ENCODE data around the gene SLC25A43. TPM values are rescaled to one million over a fixed set of nuclear protein-coding genes. Genes with fewer than 3 reads are reported as not detected.

SLC25A43 gene
- total and polyA plus RNA-seq, 2 experiments from 2014 or later = 8.7 to 8.9 TPM

DNA sequence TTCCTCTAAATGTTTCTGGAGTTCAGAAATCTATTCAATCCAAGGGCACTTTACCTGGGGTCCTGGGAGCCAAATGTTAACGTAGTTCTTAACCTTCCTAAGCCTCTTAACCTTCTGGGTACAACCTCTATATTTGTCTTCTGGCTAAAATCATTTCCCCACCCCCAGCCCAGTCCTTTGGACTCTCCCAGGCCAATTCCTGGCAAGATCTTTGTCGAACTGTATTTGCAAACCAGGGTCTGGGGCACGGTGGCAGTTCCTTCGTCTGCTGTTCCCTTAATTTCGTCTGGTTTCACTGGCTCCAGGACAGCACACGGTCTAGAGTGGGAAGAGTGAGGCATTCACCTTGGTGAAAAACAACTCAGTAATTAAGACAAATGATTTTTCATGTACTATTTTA, 68.3 kb downstream of the SLC25A43 start:
- DNase-seq (ENCODE audit: low spot score) = no peak
- no peak overlapping the region for H3K27ac Mint-ChIP-seq
- Histone ChIP-seq H3F3A (replicated peaks; ENCODE audit: low read depth) (0 out of 2 replicates have a peak, but pooled peaks cover 3% of the 10 kb centered on the region), H3K79me2 (replicated peaks; ENCODE audit: insufficient read depth) (0 out of 2 replicates have a peak, but pooled peaks cover 4% of the 10 kb centered on the region), H4K20me1 (replicated peaks; ENCODE audit: insufficient read depth) (no peaks in the 10 kb centered on the region), H3K9me2 (ENCODE audit: insufficient read depth) (no peaks in the 10 kb centered on the region), H3K4me3 (peak overlapping the region; percentile 80), H3K27me3 (ENCODE audit: insufficient read depth) (no peaks in the 10 kb centered on the region), H2AFZ (no peak overlapping the region), H3K4me2 (peak overlapping the region; percentile 65), H3K27ac (ENCODE audit: low read depth) (no peak overlapping the region), H3K4me1 (ENCODE audit: insufficient read depth) (no peaks in the 10 kb centered on the region), H3K36me3 (ENCODE audit: insufficient read depth) (peaks cover 13% of the 10 kb centered on the region)
- peaks cover 7% of the 10 kb centered on the region; the same call in 2 of the 3 replicates for H3K4me1 Mint-ChIP-seq
- peaks cover 11% of the 10 kb centered on the region for H3K27me3 Mint-ChIP-seq (ENCODE audit: insufficient read depth, low read depth, poor library complexity)
- peak overlapping the region; percentile 87 for H3K4me3 Mint-ChIP-seq
- no peak for ATAC-seq
- H3K36me3 Mint-ChIP-seq (ENCODE audit: low read depth) = peaks cover 30% of the 10 kb centered on the region
- TF ChIP-seq STAT1 (IDR thresholded peaks at IDR 0.05; ENCODE audit: unreplicated experiment) = no peak
- TF ChIP-seq EZH2phosphoT487 (IDR thresholded peaks at IDR 0.05; ENCODE audit: unreplicated experiment) = no peak
- TF ChIP-seq ZNF331 (CRISPR knock-in tag; IDR thresholded peaks at IDR 0.05; ENCODE audit: low read depth) = no peak
- TF ChIP-seq ZNF114 (CRISPR knock-in tag; IDR thresholded peaks at IDR 0.05) = no peak
- TF ChIP-seq, protein P1, sequence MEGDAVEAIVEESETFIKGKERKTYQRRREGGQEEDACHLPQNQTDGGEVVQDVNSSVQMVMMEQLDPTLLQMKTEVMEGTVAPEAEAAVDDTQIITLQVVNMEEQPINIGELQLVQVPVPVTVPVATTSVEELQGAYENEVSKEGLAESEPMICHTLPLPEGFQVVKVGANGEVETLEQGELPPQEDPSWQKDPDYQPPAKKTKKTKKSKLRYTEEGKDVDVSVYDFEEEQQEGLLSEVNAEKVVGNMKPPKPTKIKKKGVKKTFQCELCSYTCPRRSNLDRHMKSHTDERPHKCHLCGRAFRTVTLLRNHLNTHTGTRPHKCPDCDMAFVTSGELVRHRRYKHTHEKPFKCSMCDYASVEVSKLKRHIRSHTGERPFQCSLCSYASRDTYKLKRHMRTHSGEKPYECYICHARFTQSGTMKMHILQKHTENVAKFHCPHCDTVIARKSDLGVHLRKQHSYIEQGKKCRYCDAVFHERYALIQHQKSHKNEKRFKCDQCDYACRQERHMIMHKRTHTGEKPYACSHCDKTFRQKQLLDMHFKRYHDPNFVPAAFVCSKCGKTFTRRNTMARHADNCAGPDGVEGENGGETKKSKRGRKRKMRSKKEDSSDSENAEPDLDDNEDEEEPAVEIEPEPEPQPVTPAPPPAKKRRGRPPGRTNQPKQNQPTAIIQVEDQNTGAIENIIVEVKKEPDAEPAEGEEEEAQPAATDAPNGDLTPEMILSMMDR (conservative IDR thresholded peaks at IDR 0.05; ENCODE audit: low read depth in 2 of 2) = no peak
- TF ChIP-seq POLR2AphosphoS5 (IDR thresholded peaks at IDR 0.05; ENCODE audit: low read depth) = no peak
- no peaks in the 10 kb centered on the region for H3K9me3 Mint-ChIP-seq

DNA sequence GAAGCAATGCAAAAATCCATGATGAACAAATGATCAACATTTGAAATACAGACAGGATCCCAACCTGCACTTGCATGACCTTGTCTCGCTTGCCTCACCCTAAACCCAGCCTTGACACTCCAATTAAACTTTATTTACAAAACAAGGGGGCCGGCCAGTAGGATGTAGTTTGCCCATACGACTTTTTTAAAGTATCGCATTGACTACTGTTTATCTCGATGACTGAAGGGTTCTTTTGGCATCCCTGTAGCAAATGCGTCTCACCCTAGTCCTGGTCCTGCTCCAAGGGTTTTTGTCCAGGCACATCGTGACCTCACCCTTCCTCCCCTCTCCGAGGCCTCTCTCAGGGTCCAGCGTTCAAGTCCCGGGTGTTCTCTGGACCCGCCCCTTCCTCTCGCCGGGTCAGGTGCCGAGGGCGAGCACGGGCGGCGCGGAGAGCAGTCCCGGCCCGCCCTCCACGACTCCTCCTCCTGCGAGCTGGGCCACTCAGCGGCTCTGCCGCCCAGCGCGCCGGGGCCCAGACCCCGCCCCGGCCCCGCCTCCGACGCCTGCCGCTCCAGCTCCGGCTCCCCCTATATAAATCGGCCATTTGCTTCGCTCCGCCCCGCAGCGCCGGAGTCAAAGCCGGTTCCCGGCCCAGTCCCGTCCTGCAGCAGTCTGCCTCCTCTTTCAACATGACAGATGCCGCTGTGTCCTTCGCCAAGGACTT, 68.9 kb downstream of the SLC25A43 start, which contains the start of gene SLC25A5:
TSS of gene SLC25A5 (plus strand) at position 603 of the 709 bp plus-strand sequence. CDS start at position 675, 72 bp downstream.
- H4K20me1 ChIP-seq (replicated peaks; ENCODE audit: insufficient read depth) = no peaks in the 10 kb centered on the region
- H3F3A ChIP-seq (replicated peaks; ENCODE audit: low read depth) = 0 out of 2 replicates have a peak, but pooled peaks cover 3% of the 10 kb centered on the region
- peak; percentile 84 for DNase-seq (ENCODE audit: low spot score)
- ATAC-seq = peak; percentile 94
- peak within 1 kb of the TSS; percentile 92 for H3K27ac ChIP-seq (ENCODE audit: low read depth)
- no peaks in the 10 kb centered on the region for H3K9me2 ChIP-seq (ENCODE audit: insufficient read depth)
- peak; percentile 86 for TF ChIP-seq POLR2AphosphoS5 (IDR thresholded peaks at IDR 0.05; ENCODE audit: low read depth)
- TF ChIP-seq, protein P2, sequence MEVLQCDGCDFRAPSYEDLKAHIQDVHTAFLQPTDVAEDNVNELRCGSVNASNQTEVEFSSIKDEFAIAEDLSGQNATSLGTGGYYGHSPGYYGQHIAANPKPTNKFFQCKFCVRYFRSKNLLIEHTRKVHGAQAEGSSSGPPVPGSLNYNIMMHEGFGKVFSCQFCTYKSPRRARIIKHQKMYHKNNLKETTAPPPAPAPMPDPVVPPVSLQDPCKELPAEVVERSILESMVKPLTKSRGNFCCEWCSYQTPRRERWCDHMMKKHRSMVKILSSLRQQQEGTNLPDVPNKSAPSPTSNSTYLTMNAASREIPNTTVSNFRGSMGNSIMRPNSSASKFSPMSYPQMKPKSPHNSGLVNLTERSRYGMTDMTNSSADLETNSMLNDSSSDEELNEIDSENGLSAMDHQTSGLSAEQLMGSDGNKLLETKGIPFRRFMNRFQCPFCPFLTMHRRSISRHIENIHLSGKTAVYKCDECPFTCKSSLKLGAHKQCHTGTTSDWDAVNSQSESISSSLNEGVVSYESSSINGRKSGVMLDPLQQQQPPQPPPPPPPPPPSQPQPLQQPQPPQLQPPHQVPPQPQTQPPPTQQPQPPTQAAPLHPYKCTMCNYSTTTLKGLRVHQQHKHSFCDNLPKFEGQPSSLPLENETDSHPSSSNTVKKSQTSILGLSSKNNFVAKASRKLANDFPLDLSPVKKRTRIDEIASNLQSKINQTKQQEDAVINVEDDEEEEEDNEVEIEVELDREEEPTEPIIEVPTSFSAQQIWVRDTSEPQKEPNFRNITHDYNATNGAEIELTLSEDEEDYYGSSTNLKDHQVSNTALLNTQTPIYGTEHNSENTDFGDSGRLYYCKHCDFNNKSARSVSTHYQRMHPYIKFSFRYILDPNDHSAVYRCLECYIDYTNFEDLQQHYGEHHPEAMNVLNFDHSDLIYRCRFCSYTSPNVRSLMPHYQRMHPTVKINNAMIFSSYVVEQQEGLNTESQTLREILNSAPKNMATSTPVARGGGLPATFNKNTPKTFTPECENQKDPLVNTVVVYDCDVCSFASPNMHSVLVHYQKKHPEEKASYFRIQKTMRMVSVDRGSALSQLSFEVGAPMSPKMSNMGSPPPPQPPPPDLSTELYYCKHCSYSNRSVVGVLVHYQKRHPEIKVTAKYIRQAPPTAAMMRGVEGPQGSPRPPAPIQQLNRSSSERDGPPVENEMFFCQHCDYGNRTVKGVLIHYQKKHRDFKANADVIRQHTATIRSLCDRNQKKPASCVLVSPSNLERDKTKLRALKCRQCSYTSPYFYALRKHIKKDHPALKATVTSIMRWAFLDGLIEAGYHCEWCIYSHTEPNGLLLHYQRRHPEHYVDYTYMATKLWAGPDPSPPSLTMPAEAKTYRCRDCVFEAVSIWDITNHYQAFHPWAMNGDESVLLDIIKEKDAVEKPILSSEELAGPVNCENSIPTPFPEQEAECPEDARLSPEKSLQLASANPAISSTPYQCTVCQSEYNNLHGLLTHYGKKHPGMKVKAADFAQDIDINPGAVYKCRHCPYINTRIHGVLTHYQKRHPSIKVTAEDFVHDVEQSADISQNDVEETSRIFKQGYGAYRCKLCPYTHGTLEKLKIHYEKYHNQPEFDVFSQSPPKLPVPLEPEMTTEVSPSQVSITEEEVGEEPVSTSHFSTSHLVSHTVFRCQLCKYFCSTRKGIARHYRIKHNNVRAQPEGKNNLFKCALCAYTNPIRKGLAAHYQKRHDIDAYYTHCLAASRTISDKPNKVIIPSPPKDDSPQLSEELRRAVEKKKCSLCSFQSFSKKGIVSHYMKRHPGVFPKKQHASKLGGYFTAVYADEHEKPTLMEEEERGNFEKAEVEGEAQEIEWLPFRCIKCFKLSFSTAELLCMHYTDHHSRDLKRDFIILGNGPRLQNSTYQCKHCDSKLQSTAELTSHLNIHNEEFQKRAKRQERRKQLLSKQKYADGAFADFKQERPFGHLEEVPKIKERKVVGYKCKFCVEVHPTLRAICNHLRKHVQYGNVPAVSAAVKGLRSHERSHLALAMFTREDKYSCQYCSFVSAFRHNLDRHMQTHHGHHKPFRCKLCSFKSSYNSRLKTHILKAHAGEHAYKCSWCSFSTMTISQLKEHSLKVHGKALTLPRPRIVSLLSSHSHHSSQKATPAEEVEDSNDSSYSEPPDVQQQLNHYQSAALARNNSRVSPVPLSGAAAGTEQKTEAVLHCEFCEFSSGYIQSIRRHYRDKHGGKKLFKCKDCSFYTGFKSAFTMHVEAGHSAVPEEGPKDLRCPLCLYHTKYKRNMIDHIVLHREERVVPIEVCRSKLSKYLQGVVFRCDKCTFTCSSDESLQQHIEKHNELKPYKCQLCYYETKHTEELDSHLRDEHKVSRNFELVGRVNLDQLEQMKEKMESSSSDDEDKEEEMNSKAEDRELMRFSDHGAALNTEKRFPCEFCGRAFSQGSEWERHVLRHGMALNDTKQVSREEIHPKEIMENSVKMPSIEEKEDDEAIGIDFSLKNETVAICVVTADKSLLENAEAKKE (CRISPR knock-in tag; IDR thresholded peaks at IDR 0.05) = no peak
- no peak for TF ChIP-seq ZNF331 (CRISPR knock-in tag; IDR thresholded peaks at IDR 0.05; ENCODE audit: low read depth)
- TF ChIP-seq, protein P1 (conservative IDR thresholded peaks at IDR 0.05; ENCODE audit: low read depth in 2 of 2) = no peak
- no peak for TF ChIP-seq EZH2 (IDR thresholded peaks at IDR 0.05; ENCODE audit: low read depth, unreplicated experiment)
- no peaks in the 10 kb centered on the region for H3K4me1 ChIP-seq (ENCODE audit: insufficient read depth)
- H2AFZ ChIP-seq = no peak within 1 kb of the TSS
- no peaks in the 10 kb centered on the region for H3K27me3 ChIP-seq (ENCODE audit: insufficient read depth)
- Mint-ChIP-seq H3K27me3 (ENCODE audit: insufficient read depth, low read depth, poor library complexity) (peaks cover 13% of the 10 kb centered on the region), H3K4me3 (peak within 1 kb of the TSS; percentile 87), H3K36me3 (ENCODE audit: low read depth) (peaks cover 32% of the 10 kb centered on the region), H3K27ac (peak within 1 kb of the TSS; percentile 95), H3K9me3 (no peaks in the 10 kb centered on the region), H3K4me1 (peaks cover 7% of the 10 kb centered on the region; the same call in 2 of the 3 replicates)
- peak within 1 kb of the TSS; percentile 83 for H3K4me2 ChIP-seq
- H3K36me3 ChIP-seq (ENCODE audit: insufficient read depth) = peaks cover 13% of the 10 kb centered on the region
- H3K79me2 ChIP-seq (replicated peaks; ENCODE audit: insufficient read depth) = 0 out of 2 replicates have a peak, but pooled peaks cover 4% of the 10 kb centered on the region
- H3K4me3 ChIP-seq = peak within 1 kb of the TSS; percentile 80
